HEK293T (cell line): Measurements from ENCODE around the gene PRKCH.

Source experiments
- CTBP1 ChIP-seq: fragments of 450-650 bp; IDR thresholded peaks from 2 replicates; pipeline ENCODE4 v1.6.1; 2016; ENCODE audit warnings: borderline replicate concordance
- FOXA1 ChIP-seq: fragments of 450-650 bp; IDR thresholded peaks from 2 replicates; pipeline ENCODE4 v1.6.1; 2016; ENCODE audit warnings: mild to moderate bottlenecking
- HDGF ChIP-seq: fragments of 450-650 bp; IDR thresholded peaks from 2 replicates; pipeline ENCODE4 v1.6.1; 2017; ENCODE audit warnings: antibody characterized with exemption, borderline replicate concordance
- L3MBTL2 ChIP-seq: fragments of 450-650 bp; conservative IDR thresholded peaks from 2 replicates; pipeline ENCODE4 v1.6.1; 2016; ENCODE audit warnings: mild to moderate bottlenecking
- SP1 ChIP-seq: fragments of 450-650 bp; IDR thresholded peaks from 2 replicates; pipeline ENCODE4 v1.6.1; 2017
- TARDBP ChIP-seq: fragments of 450-650 bp; IDR thresholded peaks from 2 replicates; pipeline ENCODE4 v1.6.1; 2016

DNA sequence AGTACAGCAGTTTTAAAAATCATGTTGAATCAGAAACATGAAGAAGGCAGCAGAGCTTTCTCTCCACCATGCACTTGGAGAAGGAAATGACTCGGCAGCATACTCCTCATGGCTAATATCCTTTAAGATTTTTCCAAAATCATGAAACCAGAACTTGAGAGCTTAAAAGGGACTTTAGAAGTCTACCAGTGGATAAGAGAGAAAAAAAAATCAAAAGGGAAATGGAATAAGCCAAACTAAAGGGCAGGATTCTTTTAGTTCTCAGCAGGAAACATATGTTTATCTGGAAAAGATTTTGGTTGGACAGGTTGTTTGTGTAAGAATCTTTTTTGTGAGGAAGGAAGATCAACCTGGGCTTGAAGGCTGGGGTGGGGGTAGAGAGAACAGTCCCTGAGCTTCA lies 111.8 kb downstream of the PRKCH start:
- TF ChIP-seq HDGF (no peak), L3MBTL2 (no peak), TARDBP (no peak), CTBP1 (no peak), SP1 (no peak), FOXA1 (no peak)
